Muscle of leg (tissue), 11 donors: ENCODE data around the gene SLC27A1. TPM values are rescaled to one million over a fixed set of nuclear protein-coding genes. Genes with fewer than 3 reads are reported as not detected.

Experiments used
- DNase-seq: peaks from one replicate; pipeline ENCODE4 v3.0.0; 2013
- H3K27ac ChIP-seq: one replicate; pipeline ENCODE4 v1.5.1; 2013; ENCODE audit warnings: mild to moderate bottlenecking, low read length, control low read depth
- H3K27me3 ChIP-seq: one replicate; pipeline ENCODE4 v1.6.1; 2013; ENCODE audit warnings: low read length; ENCODE audit not compliant: control insufficient read depth, insufficient read depth
- H3K36me3 ChIP-seq: one replicate; pipeline ENCODE4 v1.6.1; 2013; ENCODE audit warnings: low read length; ENCODE audit not compliant: control insufficient read depth, insufficient read depth
- H3K4me1 ChIP-seq: one replicate; pipeline ENCODE4 v1.6.1; 2013; ENCODE audit warnings: low read length; ENCODE audit not compliant: control insufficient read depth, insufficient read depth
- H3K4me3 ChIP-seq: one replicate; pipeline ENCODE4 v1.5.1; 2013; ENCODE audit warnings: low read length, control low read depth
- H3K9me3 ChIP-seq: replicated peaks from 2 replicates; pipeline ENCODE4 v1.6.1; 2013; ENCODE audit warnings: low read depth, low read length; ENCODE audit not compliant: control insufficient read depth
- WGBS: methylation state at CpG from one replicate; pipeline ENCODE4 v1.1.5; 2013; ENCODE audit warnings: missing lambda C conversion rate; ENCODE audit not compliant: insufficient coverage; 5-methylcytosine and 5-hydroxymethylcytosine counted together
- polyA plus RNA-seq, 8 donors: library from polyadenylated mRNA; unstranded; fragments of 120-200 nt; gene quantifications; one replicate each; pipeline versions ENCODE4 v1.2.1 to v1.2.3, GENCODE V29; 2013; ENCODE audit warnings: inconsistent platforms in 1 of 8, low replicate concordance in 1 of 8; ENCODE audit not compliant: insufficient read length in 8 of 8, insufficient read depth in 1 of 8
- total RNA-seq: library from RNA; stranded (reverse); fragments of 120-200 nt; gene quantifications from one replicate; pipeline ENCODE4 v1.2.4, GENCODE V29; 2013

The SLC27A1 gene
- total and polyA plus RNA-seq, 9 donors: 11.6 to 20.7 (median 15.8) TPM

DNA sequence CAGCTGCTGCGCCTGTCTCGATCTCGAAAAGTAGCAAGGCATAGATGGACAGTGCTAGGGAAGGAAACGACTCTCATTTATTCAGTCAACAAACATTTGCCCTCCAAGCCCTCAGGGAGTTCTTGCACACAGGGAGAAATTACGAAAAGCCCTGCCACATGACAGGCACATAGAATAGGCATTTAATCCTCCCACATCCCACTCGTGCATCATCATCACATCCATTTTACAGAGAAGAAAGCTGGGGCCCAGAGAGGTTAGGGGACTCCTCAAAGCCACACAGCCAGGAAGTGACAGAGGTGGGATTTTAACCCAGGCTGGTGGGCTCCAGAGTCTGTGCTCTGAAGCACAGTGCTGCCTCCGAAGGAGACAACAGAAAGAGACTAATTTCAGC is 33.5 kb upstream of the SLC27A1 start:
- DNase-seq: no peak
- WGBS: 50% methylated on average over 1 of the region's 7 CpGs
- Histone ChIP-seq H3K27me3 (no peaks in the 10 kb centered on the region), H3K36me3 (peaks cover 11% of the 10 kb centered on the region), H3K9me3 (peaks cover 5% of the 10 kb centered on the region), H3K27ac (no peak overlapping the region), H3K4me1 (peaks cover 6% of the 10 kb centered on the region), H3K4me3 (no peak overlapping the region)

DNA sequence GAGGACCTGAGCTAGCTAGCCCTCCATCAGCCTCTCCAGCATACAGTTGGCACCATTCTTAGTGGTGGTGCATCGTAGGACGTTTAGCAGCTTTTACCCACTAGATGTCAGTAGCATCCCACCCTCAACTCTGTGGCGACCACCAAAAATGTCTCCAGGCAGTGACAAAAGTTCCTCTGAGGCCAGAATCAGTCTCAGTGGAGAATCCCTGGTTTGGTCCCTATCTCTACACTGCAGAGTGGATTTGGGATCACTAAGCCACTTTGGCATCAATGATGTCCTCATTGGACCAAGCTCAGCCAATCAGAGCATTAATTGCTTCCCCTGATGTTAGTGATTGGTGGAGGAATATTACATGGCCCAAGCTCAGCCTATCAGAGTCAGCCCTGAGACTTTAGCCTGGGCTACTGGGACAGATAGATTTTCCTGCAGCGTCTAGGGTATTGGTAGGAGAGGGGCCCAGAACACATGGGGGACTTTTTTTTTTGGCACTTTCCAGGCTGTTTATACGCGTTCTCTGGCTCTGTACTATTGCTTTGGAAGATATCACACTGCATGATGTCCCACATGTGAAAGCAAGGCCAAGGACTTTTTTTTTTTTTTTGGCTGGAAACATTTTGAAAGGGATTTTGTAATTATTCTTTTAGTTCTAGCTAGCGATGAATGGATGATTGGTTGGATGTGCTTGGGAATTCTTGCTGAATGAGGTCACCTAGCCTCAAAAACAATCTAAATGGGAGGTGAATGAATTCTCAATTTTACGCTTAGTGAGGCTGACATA is 28.9 kb upstream of the SLC27A1 start:
- Histone ChIP-seq H3K27ac (peak overlapping the region; percentile 80), H3K27me3 (no peaks in the 10 kb centered on the region), H3K9me3 (peaks cover 5% of the 10 kb centered on the region), H3K4me3 (no peak overlapping the region), H3K4me1 (peaks cover 10% of the 10 kb centered on the region), H3K36me3 (peaks cover under 1% of the 10 kb centered on the region)
- DNase-seq: peak; percentile 94
- WGBS: 43% methylated on average over 3 of the region's 8 CpGs

DNA sequence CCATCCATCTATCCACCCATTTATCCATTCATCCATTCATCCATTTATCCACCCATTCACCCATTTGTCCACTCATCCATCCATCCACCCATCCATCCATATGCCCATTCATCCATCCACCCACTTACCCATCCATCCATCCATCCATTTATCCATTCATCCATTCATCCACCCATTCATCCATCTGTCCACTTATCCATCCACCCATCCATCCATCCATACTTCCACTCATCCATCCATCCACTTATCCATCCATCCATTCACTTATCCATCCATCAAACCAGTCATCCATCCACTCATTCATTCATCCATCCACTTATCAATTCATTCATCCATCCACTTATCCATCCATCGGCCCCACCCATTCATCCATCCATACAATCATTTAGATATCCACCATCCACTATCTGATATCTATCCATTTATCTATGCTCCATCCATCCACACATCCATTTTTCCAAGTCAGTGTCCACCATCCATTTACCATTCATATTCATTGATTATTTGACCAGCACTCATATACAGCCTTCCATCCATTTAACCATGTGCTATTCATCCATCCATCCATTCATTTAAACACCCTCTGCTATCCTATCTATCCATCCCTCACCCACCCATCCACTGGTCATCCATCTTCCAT is 24.7 kb upstream of the SLC27A1 start:
- no peaks in the 10 kb centered on the region for H3K36me3 ChIP-seq
- H3K4me3 ChIP-seq: no peak overlapping the region
- peaks cover 5% of the 10 kb centered on the region for H3K9me3 ChIP-seq
- 100% methylated on average over 1 of the region's 1 CpG for WGBS
- DNase-seq: no peak
- peaks cover 16% of the 10 kb centered on the region for H3K4me1 ChIP-seq
- no peaks in the 10 kb centered on the region for H3K27me3 ChIP-seq
- H3K27ac ChIP-seq: no peak overlapping the region

DNA sequence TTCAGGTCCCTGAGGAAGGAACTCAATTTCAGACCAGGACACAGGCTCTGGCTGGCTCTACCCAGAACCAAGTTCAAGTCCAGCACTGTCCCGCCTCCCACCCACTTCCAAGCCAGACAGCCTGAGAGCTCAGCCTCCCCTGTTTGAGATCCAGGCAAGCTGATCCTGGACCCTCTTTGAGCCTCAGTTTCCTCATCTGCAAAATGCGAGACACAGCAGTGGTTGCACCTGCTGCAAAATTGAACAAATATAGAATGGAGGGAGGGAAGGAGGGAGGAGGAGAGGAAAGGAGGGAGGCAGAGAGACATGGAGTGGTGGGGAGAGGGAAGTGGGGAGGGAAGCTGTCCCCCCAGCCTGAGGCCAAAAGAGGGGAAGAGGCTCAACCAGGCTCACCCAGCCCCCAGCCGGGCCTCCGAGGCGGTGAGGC is 22.6 kb upstream of the SLC27A1 start:
- H3K4me3 ChIP-seq: peak overlapping the region; percentile 24
- H3K27me3 ChIP-seq: peaks cover 2% of the 10 kb centered on the region
- H3K36me3 ChIP-seq: no peaks in the 10 kb centered on the region
- peaks cover 6% of the 10 kb centered on the region for H3K4me1 ChIP-seq
- 19% methylated on average over 5 of the region's 5 CpGs for WGBS
- H3K27ac ChIP-seq: no peak overlapping the region
- H3K9me3 ChIP-seq: no peaks in the 10 kb centered on the region
- no peak for DNase-seq

DNA sequence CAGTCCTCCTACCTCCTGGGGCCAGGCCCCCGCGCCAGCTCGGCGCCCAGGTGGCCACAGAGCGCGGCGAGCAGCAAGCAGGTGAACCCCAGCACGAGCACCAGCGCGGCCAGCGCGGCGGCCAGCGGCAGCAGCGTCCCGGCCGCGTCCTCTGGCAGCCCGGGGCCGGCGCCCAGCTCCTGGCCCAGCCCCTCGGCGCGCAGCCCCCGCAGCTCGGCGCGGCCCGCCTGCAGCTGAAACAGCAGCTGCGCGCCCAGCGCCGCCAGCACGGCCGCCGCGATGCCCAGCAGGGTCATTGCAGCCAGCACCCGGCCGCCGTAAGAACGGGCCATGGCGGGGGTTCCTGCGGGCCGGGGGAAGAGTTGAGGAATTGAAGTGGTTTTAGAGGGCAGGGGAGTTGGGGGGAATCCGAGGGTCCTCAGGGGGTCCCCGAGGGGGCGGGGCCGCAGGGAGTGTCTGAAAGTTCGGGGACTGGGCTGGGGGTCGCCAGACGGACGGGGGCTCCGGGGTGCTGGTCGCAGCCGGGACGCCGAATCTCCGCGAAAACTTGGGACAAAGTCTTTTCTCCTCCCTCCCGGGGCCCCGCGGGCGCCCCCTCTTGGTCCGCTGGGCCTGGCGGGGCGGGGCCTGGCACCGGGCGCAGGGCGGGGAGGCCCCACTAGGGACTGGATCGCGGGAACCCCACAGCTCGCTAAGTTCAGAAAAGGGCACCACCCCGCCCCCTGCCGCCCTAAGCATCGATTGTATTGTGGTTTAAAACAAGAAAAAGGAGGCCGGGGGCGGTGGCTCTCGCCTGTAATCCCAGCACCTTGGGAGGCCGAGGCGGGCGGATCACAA is 22.0 kb upstream of the SLC27A1 start, which contains the start of gene TMEM221:
Gene TMEM221, minus strand, starts transcription at position 538 of the 837 bp plus-strand sequence. Its CDS starts 206 bp downstream, at position 332.
- peak; percentile 64 for DNase-seq
- WGBS: 1% methylated on average over 55 of the region's 81 CpGs
- H3K27ac ChIP-seq: no peak within 1 kb of the TSS

DNA sequence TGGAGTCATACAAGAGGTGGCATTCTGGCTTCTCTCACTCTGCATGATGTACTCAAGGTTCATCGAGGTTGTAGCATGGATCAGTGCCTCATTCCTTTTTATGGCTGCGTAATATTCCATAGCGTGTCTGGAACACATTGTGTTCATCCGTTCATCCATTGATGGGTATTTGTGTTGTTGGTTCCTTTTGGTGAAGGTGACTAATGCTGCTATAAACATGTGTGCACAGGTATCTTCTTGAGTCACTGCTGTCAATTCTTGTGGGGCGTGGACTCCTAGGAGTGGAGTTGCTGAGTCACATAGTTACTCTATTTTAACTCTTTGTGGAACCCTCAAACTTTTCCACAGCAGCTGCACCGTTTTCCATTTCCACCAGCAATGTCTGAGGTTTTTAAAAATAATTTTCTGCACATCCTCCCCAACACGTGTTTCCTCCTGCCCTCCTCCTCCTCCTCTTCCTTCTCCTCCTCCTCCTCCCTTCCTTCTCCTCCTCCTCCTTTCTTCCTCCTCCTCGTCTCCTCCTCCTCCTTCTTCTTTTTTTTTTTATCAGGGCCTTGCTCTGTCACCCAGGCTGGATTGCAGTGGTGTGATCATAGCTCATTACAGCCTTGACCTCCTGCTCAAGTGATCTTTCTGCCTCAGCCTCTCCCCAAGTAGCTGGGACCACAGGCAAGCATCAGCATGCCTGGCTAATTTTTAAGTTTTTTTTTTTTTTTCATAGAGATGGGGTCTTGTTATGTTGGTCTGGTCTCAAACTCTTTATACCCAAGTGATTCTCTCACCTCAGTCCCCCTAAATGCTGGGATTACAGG is 19.9 kb upstream of the SLC27A1 start:
- Histone ChIP-seq H3K36me3 (no peaks in the 10 kb centered on the region), H3K4me1 (peaks cover 6% of the 10 kb centered on the region), H3K27me3 (peaks cover 25% of the 10 kb centered on the region), H3K9me3 (no peaks in the 10 kb centered on the region), H3K27ac (no peak overlapping the region), H3K4me3 (no peak overlapping the region)
- WGBS: 59% methylated on average over 6 of the region's 8 CpGs
- peak; percentile 27 for DNase-seq

More for the DNA sequence above, 22.0 kb upstream of the SLC27A1 start, which contains the start of gene TMEM221:
- Histone ChIP-seq H3K4me3 (peak within 1 kb of the TSS; percentile 39), H3K27me3 (peaks cover 5% of the 10 kb centered on the region), H3K36me3 (no peaks in the 10 kb centered on the region), H3K4me1 (peaks cover 6% of the 10 kb centered on the region), H3K9me3 (no peaks in the 10 kb centered on the region)

DNA sequence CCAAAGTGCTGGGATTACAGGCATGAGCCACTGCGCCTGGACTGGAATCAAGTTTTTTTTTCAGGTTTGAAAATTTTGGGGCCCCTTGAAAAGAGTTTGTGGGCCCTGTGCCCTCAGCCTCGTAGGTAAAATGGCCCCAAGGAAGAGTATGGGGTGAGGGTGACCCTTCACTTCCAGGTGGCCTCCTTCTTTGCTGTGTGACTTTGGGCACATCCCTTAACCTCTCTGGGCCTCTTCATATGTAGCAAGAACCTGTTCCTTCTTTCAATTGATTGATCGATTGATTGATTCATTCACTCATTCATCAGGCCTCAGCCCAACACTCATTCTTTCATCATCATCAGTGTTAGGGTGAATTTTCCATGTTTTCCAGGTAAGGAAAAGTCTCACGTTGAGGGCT is 18.5 kb upstream of the SLC27A1 start:
- Histone ChIP-seq H3K9me3 (no peaks in the 10 kb centered on the region), H3K36me3 (no peaks in the 10 kb centered on the region), H3K4me1 (peaks cover 9% of the 10 kb centered on the region), H3K27ac (no peak overlapping the region), H3K27me3 (peaks cover 38% of the 10 kb centered on the region), H3K4me3 (no peak overlapping the region)
- no CpG with 5 or more reads among the region's 4 CpGs for WGBS
- no peak for DNase-seq

DNA sequence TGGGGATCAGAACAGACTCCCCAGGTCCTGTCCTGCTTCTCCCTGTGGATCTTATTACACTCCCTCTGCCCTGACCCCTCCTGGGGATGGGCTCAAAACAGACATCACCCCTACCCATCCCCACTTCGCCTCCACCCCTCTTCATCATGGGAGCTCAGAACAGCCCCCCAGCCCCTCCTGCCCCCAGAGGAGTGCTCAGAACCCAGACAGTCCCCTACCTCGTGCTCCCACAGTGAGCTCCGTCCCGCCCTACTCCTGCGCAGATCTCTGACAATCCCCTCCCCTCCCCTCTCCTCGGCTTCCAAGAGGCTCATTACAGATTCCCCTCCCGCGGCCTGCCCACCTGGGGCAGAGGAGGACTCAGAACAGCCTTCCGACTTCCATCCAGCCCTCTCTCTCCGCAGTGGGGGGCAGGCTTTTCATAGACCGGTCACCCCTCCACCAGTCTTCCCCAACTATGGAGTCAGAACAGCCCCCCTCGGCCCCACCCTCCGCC is 15.7 kb upstream of the SLC27A1 start:
- no peaks in the 10 kb centered on the region for H3K9me3 ChIP-seq
- DNase-seq: no peak
- H3K27me3 ChIP-seq: peaks cover 51% of the 10 kb centered on the region
- H3K4me3 ChIP-seq: no peak overlapping the region
- WGBS: 3% methylated on average over 10 of the region's 13 CpGs
- no peaks in the 10 kb centered on the region for H3K36me3 ChIP-seq
- H3K27ac ChIP-seq: no peak overlapping the region
- H3K4me1 ChIP-seq: peaks cover 3% of the 10 kb centered on the region

DNA sequence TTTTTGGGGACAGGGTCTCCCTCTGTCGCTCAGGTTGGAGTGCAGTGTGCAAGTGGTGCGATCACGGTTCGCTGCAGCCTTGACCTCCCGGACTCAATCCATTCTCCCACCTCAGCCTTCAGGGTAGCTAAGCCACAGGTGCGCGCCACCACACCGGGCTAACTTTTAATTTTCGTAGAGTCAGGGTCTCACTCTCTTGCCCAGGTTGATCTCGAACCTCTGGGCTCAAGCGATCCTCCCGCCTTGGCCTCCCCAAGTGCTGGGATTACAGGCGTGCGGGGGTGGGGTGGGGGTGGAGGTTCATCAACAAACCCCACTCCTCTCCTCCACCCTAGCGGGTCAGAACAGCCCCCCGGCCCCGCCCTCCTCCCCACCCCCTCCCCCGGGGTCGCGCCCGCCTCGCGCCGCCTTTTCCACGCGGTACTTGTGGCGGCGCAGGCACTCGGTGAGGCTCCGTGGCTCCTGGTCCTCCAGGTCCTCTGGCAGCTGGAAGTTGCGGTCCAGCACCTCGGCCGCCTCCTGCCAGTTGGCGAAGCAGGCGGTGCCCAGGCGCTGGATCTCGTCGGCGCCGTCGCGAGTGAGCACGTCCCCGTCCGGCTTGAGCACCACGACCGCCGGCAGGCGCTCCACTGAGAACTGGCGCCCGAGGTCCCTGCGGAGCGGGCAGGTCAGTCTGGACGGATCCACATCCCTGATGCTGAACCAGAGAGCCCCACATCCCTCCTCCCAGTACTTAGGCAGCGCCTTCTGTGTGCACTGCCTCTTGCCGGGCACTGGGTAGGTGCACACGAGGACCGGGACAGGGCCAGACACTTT is 14.8 kb upstream of the SLC27A1 start:
- 11% methylated on average over 45 of the region's 58 CpGs for WGBS
- H3K9me3 ChIP-seq: no peaks in the 10 kb centered on the region
- no peak overlapping the region for H3K4me3 ChIP-seq
- H3K27ac ChIP-seq: no peak overlapping the region
- H3K36me3 ChIP-seq: no peaks in the 10 kb centered on the region
- peaks cover 51% of the 10 kb centered on the region for H3K27me3 ChIP-seq
- peaks cover 3% of the 10 kb centered on the region for H3K4me1 ChIP-seq
- no peak for DNase-seq
